IMR-90 (cell line): ENCODE data around the gene CPNE4. TPM values are rescaled to one million over a fixed set of nuclear protein-coding genes. Genes with fewer than 3 reads are reported as not detected.

ENCODE experiments used
- ATAC-seq: fragments of 200-7000 bp; cut with Tn5 transposase; 2 replicates; pipeline ENCODE4 v1.9.1; 2020; ENCODE audit warnings: low read depth, mild to moderate bottlenecking, moderate library complexity
- BruUV-seq: library from RNA; stranded (reverse); fragments of 400-500 nt; replicated peaks from 2 replicates; lab custom pipeline; 2021; lab: Mats Ljungman, UMichigan
- CTCF ChIA-PET: fragments of 300-600 bp; formaldehyde crosslinking; extraction: SDS; loops from one replicate; lab custom pipeline; 2021; ENCODE audit warnings: antibody characterized with exemption; lab: Yijun Ruan, JAX
- POLR2A ChIA-PET: fragments of 300-600 bp; sonication (Branson Sonifier 250); formaldehyde crosslinking; loops from one replicate; lab custom pipeline; 2022; ENCODE audit warnings: antibody characterized with exemption; ENCODE audit not compliant: unreplicated experiment; lab: Charles Lee
- DNase-seq: peaks from one replicate; pipeline ENCODE4 v3.0.0; 2013
- H2AFZ ChIP-seq: replicated peaks from 2 replicates; pipeline ENCODE3; 2013; ENCODE audit warnings: low read length, mild to moderate bottlenecking; ENCODE audit not compliant: poor library complexity
- H2AK5ac ChIP-seq: 2 replicates; pipeline ENCODE4 v1.6.1; 2013; ENCODE audit warnings: low read depth, low read length, inconsistent platforms
- H2AK9ac ChIP-seq: replicated peaks from 2 replicates; pipeline ENCODE3; 2013; ENCODE audit warnings: mild to moderate bottlenecking, low read depth, low read length, moderate library complexity; ENCODE audit not compliant: poor library complexity
- H2BK120ac ChIP-seq: 2 replicates; pipeline ENCODE4 v1.6.1; 2013; ENCODE audit warnings: low read depth, low read length, inconsistent platforms
- H2BK15ac ChIP-seq: 3 replicates; pipeline ENCODE4 v1.6.1; 2013; ENCODE audit warnings: low read depth, low read length, inconsistent platforms
- H2BK20ac ChIP-seq: 2 replicates; pipeline ENCODE4 v1.6.1; 2013; ENCODE audit warnings: low read depth, mild to moderate bottlenecking, inconsistent platforms, low read length, moderate library complexity
- H2BK5ac ChIP-seq: 2 replicates; pipeline ENCODE4 v1.6.1; 2013; ENCODE audit warnings: mild to moderate bottlenecking, low read depth, low read length, inconsistent platforms; ENCODE audit not compliant: poor library complexity, severe bottlenecking
- H3K14ac ChIP-seq: replicated peaks from 2 replicates; pipeline ENCODE4 v1.6.1; 2013; ENCODE audit warnings: low read depth, low read length, inconsistent platforms
- H3K18ac ChIP-seq: 2 replicates; pipeline ENCODE4 v1.6.1; 2013; ENCODE audit warnings: low read depth, low read length, control low read depth
- H3K23ac ChIP-seq: 2 replicates; pipeline ENCODE4 v1.6.1; 2013; ENCODE audit warnings: low read depth, low read length, inconsistent platforms
- H3K27ac ChIP-seq: 2 replicates; pipeline ENCODE4 v1.5.1; 2013; ENCODE audit warnings: mild to moderate bottlenecking, control low read depth, low read length; ENCODE audit not compliant: insufficient read depth
- H3K27me3 ChIP-seq: 2 replicates; pipeline ENCODE4 v1.6.1; 2013; ENCODE audit warnings: low read length; ENCODE audit not compliant: control insufficient read depth, insufficient read depth
- H3K36me3 ChIP-seq: 2 replicates; pipeline ENCODE4 v1.6.1; 2013; ENCODE audit warnings: low read length, mixed read lengths; ENCODE audit not compliant: control insufficient read depth, insufficient read depth
- H3K4ac ChIP-seq: 2 replicates; pipeline ENCODE4 v1.6.1; 2013; ENCODE audit warnings: low read depth, low read length, inconsistent platforms
- H3K4me1 ChIP-seq: 2 replicates; pipeline ENCODE4 v1.6.1; 2013; ENCODE audit warnings: low read length, mixed read lengths; ENCODE audit not compliant: control insufficient read depth, insufficient read depth
- H3K4me2 ChIP-seq: 2 replicates; pipeline ENCODE4 v1.6.1; 2013; ENCODE audit warnings: low read depth, mild to moderate bottlenecking, control low read depth, low read length, moderate library complexity
- H3K4me3 ChIP-seq: 2 replicates; pipeline ENCODE4 v1.5.1; 2013; ENCODE audit warnings: low read depth, mild to moderate bottlenecking, control low read depth, low read length, moderate library complexity; ENCODE audit not compliant: insufficient read depth
- H3K56ac ChIP-seq: 2 replicates; pipeline ENCODE4 v1.6.1; 2013; ENCODE audit warnings: low read length, inconsistent platforms; ENCODE audit not compliant: insufficient read depth; ENCODE audit errors: extremely low read depth
- H3K79me1 ChIP-seq, 2 experiments: 2 replicates each; pipeline ENCODE4 v1.6.1; 2013; ENCODE audit warnings: low read length in 2 of 2, inconsistent platforms in 1 of 2, low read depth in 1 of 2
- H3K9ac ChIP-seq: 2 replicates; pipeline ENCODE4 v1.6.1; 2013; ENCODE audit warnings: low read depth, low read length, control low read depth
- H3K9me1 ChIP-seq: 2 replicates; pipeline ENCODE4 v1.6.1; 2013; ENCODE audit warnings: low read length, inconsistent platforms; ENCODE audit not compliant: insufficient read depth
- H3K9me3 ChIP-seq: 2 replicates; pipeline ENCODE4 v1.6.1; 2013; ENCODE audit warnings: low read length; ENCODE audit not compliant: control insufficient read depth, insufficient read depth
- H4K20me1 ChIP-seq: 2 replicates; pipeline ENCODE4 v1.6.1; 2013; ENCODE audit warnings: low read length, inconsistent platforms; ENCODE audit not compliant: insufficient read depth
- H4K5ac ChIP-seq: 2 replicates; pipeline ENCODE4 v1.6.1; 2013; ENCODE audit warnings: mild to moderate bottlenecking, low read depth, low read length, control low read depth
- H4K8ac ChIP-seq, 2 experiments: 2 replicates each; pipeline ENCODE4 v1.6.1; 2013; ENCODE audit warnings: low read depth in 2 of 2, low read length in 2 of 2, control low read depth in 1 of 2, inconsistent platforms in 1 of 2
- H4K91ac ChIP-seq: 2 replicates; pipeline ENCODE4 v1.6.1; 2013; ENCODE audit warnings: low read depth, low read length, inconsistent platforms; ENCODE audit not compliant: insufficient read depth
- MXI1 ChIP-seq: IDR thresholded peaks from 2 replicates; pipeline ENCODE4 v1.6.1; 2012; ENCODE audit warnings: low read depth, mild to moderate bottlenecking, low read length, moderate library complexity, borderline replicate concordance
- POLR2A ChIP-seq: IDR thresholded peaks from 2 replicates; pipeline ENCODE4 v1.6.1; 2012; ENCODE audit warnings: mild to moderate bottlenecking, low read depth, low read length
- RFX5 ChIP-seq: IDR thresholded peaks from 2 replicates; pipeline ENCODE4 v1.8.0; 2012; ENCODE audit warnings: low read depth, mild to moderate bottlenecking, low read length, moderate library complexity
- WGBS, 2 experiments: methylation state at CpG; one replicate each; pipeline versions ENCODE4 v1.1.5 to v1.1.7; 2013; ENCODE audit warnings: missing lambda C conversion rate in 2 of 2; ENCODE audit not compliant: insufficient read length in 1 of 2; ENCODE audit errors: extremely low coverage in 2 of 2; 5-methylcytosine and 5-hydroxymethylcytosine counted together
- dilution Hi-C: fragments of 300-500 bp; cut with HindIII; formaldehyde crosslinking; loops from one replicate; pipeline ENCODE4 v1.14.3; 2018; ENCODE audit warnings: low sequenced_read_pairs; ENCODE audit not compliant: unreplicated experiment
- in situ Hi-C: fragments of 300-500 bp; cut with MboI; formaldehyde crosslinking; loops from 3 replicates; pipeline ENCODE4 v1.14.3; 2019; ENCODE audit warnings: low sequenced_read_pairs, inconsistent platforms, mixed read lengths
- intact Hi-C: fragments of 100-400 bp; cut with micrococcal nuclease; formaldehyde crosslinking; loops from 2 replicates; pipeline ENCODE4 v1.10.0; 2022
- polyA plus RNA-seq, 3 experiments: library from polyadenylated mRNA; depleted of rRNA; stranded (reverse); fragments of >200 nt; gene quantifications; 2 replicates each; pipeline ENCODE4 v1.2.3, GENCODE V29; 2012; ENCODE audit warnings: low replicate concordance in 1 of 3
- total RNA-seq: library from RNA; depleted of rRNA; stranded (reverse); fragments of >200 nt; gene quantifications from 2 replicates; pipeline ENCODE4 v1.2.3, GENCODE V29; 2012

CPNE4 gene
- total and polyA plus RNA-seq, 2 of the 4 experiments (the other 2 are of a cell fraction) = not detected

DNA sequence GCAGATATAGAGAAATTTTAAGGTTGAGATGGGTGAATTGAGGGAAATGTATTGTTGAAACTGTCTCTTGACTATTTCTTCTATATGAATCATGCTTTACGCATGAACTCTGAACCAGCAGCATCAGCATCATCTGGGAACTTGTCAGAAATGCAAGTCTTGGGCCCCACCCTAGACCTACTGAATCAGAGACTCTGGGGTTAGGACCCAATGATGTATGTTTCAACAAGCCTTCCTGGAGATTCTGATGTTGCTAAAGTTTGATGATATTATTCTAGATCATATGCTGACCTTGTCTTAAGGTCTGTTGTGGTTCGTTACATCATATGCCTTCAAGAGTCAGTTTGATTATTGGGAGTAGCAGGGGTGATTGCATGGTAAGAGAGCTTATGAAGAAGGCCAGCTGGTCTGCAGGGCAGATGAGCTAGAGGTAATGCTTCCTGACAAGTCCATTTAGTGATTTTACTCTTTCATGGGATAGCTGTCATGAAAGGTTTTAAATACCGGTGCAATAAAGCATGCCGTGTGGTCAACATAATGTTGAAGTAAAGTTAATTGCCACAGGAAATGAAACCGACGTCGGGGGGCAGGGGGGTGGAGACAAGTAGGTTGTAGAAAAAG is 379.6 kb downstream of the CPNE4 start:
- H3K4me2 ChIP-seq = no peak overlapping the region
- H3K9ac ChIP-seq = no peak overlapping the region
- no peak overlapping the region for H4K8ac ChIP-seq
- H2BK120ac ChIP-seq = no peak overlapping the region
- no peak overlapping the region for H3K4ac ChIP-seq
- H2BK15ac ChIP-seq = no peak overlapping the region
- H3K36me3 ChIP-seq = no peaks in the 10 kb centered on the region
- H4K91ac ChIP-seq = no peak overlapping the region
- DNase-seq = no peak
- ATAC-seq = no peak
- no peaks in the 10 kb centered on the region for H4K20me1 ChIP-seq
- CTCF ChIA-PET = no interaction called here
- no peak overlapping the region for H2BK20ac ChIP-seq
- dilution Hi-C loops (no loop called here), in situ Hi-C loops (no loop called here), intact Hi-C loops (no loop called here)
- H3K27ac ChIP-seq = no peak overlapping the region
- no peak overlapping the region for H3K23ac ChIP-seq
- no CpG with 5 or more reads among the region's 7 CpGs for WGBS, 2 experiments
- H4K5ac ChIP-seq = no peak overlapping the region
- no peak overlapping the region for H3K14ac ChIP-seq
- no peak overlapping the region for H3K4me3 ChIP-seq
- no peaks in the 10 kb centered on the region for H3K27me3 ChIP-seq
- H2AFZ ChIP-seq = no peak overlapping the region
- BruUV-seq = no TSS peak
- no peak overlapping the region for H2AK9ac ChIP-seq
- H3K4me1 ChIP-seq = no peaks in the 10 kb centered on the region
- no peak overlapping the region for H3K56ac ChIP-seq
- H3K18ac ChIP-seq = no peak overlapping the region
- H3K9me1 ChIP-seq = no peaks in the 10 kb centered on the region
- no peak for TF ChIP-seq RFX5
- no peak for TF ChIP-seq POLR2A
- TF ChIP-seq MXI1 = no peak
- no peaks in the 10 kb centered on the region; the same call in 1 of the 2 replicates for H3K9me3 ChIP-seq
- POLR2A ChIA-PET = no interaction called here
- no peak overlapping the region for H2BK5ac ChIP-seq
- H2AK5ac ChIP-seq = no peak overlapping the region
- H3K79me1 ChIP-seq = no peaks in the 10 kb centered on the region
